ENCODE data around the gene NUBPL.

Gene NUBPL

GRCh38 chr14:31561155-31561846 lies at the start of gene NUBPL:
Gene NUBPL (plus strand): TSS chr14:31561404. CDS start chr14:31561440, 36 bp downstream.
- peak; percentile 96 for DNase-seq

- no peak for DNase-seq
These were observed 34.1 kb upstream of the NUBPL start for GRCh38 chr14:31527087-31527486.

GRCh38 chr14:31527546-31527945 lies 33.7 kb upstream of the NUBPL start:
- DNase-seq: no peak

- DNase-seq: no peak
These were observed 32.2 kb upstream of the NUBPL start for GRCh38 chr14:31529053-31529452.

- DNase-seq: no peak
These were observed 31.1 kb upstream of the NUBPL start for GRCh38 chr14:31530136-31530535.

GRCh38 chr14:31536201-31536960 lies 24.8 kb upstream of the NUBPL start:
- no peak for DNase-seq

GRCh38 chr14:31541702-31542101 lies 19.5 kb upstream of the NUBPL start:
- DNase-seq: peak; percentile 82

GRCh38 chr14:31543969-31544799 lies 17.0 kb upstream of the NUBPL start:
- no peak for DNase-seq

- DNase-seq: no peak
These were observed 16.4 kb upstream of the NUBPL start for GRCh38 chr14:31544816-31545215.

- no peak for DNase-seq
These were observed 15.9 kb upstream of the NUBPL start for GRCh38 chr14:31545328-31545727.

- no peak for DNase-seq
These were observed 11.4 kb upstream of the NUBPL start for GRCh38 chr14:31549817-31550216.

GRCh38 chr14:31550589-31550988 lies 10.6 kb upstream of the NUBPL start:
- DNase-seq: no peak

- no peak for DNase-seq
These were observed 5.0 kb upstream of the NUBPL start for GRCh38 chr14:31556191-31556590.

- no peak for DNase-seq
These were observed 1.3 kb upstream of the NUBPL start for GRCh38 chr14:31559939-31560338.

- DNase-seq: no peak
These were observed 447 bp upstream of the NUBPL start for GRCh38 chr14:31560759-31561154.

GRCh38 chr14:31564194-31564593 lies 3.0 kb downstream of the NUBPL start:
- no peak for DNase-seq

GRCh38 chr14:31566456-31566855 lies 5.3 kb downstream of the NUBPL start:
- no peak for DNase-seq

- DNase-seq: no peak
These were observed 6.5 kb downstream of the NUBPL start for GRCh38 chr14:31567655-31568054.

GRCh38 chr14:31568161-31568560 lies 7.0 kb downstream of the NUBPL start:
- DNase-seq: peak; percentile 37

GRCh38 chr14:31568671-31569070 lies 7.5 kb downstream of the NUBPL start:
- DNase-seq: no peak

GRCh38 chr14:31572955-31573354 lies 11.8 kb downstream of the NUBPL start:
- DNase-seq: no peak

GRCh38 chr14:31576949-31577348 lies 15.7 kb downstream of the NUBPL start:
- DNase-seq: no peak

- DNase-seq: no peak
These were observed 17.1 kb downstream of the NUBPL start for GRCh38 chr14:31578266-31578665.

Measured in hematopoietic multipotent progenitor cell treated with erythropoietin and hydrocortisone succinate and interleukin-3 and kit ligand, for 8 days (in vitro differentiated cells).